GM21526 (cell line): ENCODE measurements around the gene TAGLN.
"Not testable (repeated sequence)": the region's sequence is repeated elsewhere in the genome, so short reads cannot be mapped to it uniquely, and the experiment has no call there.

ENCODE experiments used
- ATAC-seq: cut with Tn5 transposase; IDR thresholded peaks from one replicate; pipeline ENCODE4 v1.9.1; 2021; ENCODE audit warnings: moderate library complexity; ENCODE audit not compliant: unreplicated experiment, low FRiP score

The TAGLN gene

DNA sequence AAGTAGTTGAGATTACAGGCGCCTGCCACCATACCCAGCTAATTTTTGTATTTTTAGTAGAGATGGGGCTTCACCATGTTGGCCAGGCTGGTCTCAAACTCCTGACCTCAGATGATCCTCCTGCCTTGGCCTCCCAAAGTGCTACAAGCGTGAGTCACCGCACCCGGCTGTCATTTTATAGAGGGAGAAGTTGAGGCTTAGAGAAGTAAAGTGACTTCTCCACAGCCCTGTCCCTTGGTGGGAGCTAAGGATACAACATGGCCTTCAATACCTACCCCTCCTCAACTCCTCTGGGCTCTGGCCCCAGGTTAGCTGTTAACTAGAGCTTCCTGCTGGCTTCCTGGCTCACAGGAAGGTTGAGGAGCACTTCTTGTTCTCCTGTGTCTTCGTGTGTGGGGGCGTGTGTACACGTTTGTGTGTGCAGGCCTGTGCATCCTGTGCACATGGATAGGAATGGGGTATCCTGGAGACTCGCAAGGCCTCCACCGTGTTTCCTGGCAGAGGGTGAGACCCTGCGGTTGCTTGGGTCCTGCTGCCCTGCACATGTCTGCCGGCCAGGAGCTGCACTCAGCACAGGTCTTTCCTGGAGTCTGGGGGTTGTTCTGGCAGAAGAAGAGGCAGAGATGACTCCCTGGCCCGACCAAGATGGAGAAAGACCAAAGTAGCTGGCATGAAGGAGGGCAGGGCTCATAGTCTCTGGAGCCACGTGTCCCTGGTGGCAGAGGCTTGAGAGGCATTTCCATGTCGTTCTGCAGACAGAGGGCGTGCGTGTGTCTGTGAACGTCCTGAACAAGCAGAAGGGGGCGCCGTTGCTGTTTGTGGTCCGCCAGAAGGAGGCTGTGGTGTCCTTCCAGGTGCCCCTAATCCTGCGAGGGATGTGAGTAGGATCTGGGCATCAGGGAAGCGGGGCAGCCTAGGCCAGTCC is 18.2 kb upstream of the TAGLN start:
- no peak for ATAC-seq

DNA sequence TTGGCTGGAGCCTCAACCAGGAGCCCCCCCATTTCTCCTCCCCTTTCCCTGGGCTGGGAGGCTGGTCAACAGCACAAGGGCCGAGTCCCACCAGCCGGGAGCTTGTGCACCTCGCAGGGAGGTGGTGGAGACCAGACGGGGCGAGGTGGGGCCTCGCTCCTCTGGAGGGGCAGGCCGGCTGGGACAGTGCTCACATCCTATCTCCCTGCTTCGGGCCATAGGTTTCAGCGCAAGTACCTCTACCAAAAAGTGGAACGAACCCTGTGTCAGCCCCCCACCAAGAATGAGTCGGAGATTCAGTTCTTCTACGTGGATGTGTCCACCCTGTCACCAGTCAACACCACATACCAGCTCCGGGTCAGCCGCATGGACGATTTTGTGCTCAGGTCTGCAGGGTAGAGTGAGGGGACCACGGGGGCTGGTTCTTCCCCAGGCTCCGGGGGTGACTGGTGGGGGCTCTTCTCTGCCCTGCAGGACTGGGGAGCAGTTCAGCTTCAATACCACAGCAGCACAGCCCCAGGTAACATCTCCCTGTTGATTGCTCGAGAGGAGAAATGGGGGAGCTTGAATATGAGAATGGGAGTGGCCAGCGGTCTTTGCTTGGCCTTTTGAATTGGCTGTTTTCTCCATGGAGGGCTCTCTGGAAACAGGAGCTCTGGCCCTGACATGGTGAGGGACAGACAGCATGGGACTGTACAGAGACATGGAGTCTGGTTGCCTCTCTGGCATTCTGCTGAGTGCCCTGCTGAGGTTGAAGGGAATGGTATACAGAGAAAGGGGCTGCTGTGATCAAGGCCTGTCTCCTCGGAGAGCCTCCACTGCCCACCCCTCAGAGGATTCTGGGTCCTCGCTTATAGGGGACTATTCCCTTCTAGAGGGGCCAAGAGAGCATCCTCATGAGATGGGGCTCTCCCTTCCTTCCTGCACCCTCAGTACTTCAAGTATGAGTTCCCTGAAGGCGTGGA is 17.3 kb upstream of the TAGLN start:
- no peak for ATAC-seq

DNA sequence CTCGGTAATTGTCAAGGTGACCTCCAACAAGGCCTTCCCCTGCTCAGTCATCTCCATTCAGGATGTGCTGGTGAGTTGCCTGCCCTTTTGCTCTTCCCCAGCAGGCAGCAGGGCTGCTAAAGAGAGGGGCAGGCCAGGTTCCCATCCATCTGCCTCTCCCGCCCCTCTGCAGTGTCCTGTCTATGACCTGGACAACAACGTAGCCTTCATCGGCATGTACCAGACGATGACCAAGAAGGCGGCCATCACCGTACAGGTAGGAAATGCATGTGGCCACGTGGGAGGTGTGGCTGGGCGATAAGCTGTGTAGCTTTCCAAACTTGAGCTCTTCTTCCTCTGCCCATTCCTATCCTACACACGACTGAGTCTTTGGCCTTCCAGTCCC is 16.6 kb upstream of the TAGLN start:
- ATAC-seq: no peak

DNA sequence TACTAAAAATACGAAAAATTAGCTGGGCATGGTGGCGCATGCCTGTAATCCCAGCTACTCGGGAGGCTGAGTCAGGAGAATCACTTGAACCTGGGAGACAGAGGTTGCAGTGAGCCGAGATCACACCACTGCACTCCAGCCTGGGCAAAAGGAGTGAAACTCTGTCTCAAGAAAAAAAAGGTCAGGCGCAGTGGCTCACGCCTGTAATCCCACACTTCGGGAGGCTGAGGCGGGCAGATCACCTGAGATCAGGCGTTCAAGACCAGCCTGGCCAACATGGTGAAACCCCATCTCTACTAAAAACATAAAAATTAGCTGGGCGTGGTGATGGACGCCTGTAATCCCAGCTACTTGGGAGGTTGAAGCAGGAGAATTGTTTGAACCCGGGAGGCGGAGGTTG is 16.0 kb upstream of the TAGLN start:
- ATAC-seq: not testable (repeated sequence)

DNA sequence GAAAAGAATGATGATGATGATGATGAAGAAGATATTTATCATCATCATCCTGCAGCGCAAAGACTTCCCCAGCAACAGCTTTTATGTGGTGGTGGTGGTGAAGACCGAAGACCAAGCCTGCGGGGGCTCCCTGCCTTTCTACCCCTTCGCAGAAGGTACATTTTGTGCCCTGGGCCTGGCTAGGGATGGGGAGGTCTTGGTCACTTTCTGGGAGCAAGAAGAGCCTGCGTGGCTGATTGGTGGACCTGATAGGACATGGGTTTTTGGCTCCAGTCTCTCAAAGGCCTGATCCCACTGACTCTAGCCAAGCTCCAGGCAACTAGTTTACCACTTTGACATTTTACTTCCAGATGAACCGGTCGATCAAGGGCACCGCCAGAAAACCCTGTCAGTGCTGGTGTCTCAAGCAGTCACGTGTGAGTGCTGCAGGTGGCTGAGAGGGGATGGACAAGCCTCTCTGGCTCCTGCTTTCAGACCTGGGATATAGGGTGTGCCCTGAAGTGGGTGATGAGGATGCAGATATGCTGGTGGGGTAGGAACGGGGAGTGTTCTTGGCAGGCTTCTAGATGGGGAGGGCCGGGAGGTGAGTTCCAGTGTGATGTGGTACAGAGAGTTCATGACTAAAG is 15.3 kb upstream of the TAGLN start:
- no peak for ATAC-seq

DNA sequence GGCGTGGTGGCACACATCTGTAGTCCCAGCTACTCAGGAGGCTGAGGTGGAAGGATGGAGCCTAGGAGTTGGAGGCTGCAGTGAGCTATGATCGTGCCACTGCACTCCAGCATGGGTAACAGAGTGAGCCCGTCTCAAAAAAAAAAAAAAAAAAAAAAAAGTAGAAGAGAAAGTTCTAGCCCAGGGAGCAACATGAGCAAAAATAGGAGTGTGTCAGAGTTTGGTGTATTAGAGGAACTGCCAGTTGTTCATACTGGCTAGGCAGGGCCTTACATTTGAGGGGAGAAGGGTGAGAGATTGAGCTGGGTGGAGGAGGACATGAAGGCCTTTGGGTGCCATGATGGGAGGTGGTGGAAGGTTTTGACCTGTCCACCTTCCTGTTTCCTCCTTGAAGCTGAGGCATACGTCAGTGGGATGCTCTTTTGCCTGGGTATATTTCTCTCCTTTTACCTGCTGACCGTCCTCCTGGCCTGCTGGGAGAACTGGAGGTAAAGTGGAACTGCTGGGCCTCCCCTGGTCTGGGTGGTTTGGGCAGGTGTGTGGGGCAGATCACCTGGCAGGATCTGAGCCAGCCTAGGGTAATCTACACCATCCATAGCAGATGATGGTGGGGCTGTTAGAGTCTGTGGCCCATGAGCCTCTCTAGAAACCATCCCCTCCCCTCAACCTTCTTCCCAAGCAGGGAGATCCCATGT is 13.3 kb upstream of the TAGLN start:
- ATAC-seq: no peak

DNA sequence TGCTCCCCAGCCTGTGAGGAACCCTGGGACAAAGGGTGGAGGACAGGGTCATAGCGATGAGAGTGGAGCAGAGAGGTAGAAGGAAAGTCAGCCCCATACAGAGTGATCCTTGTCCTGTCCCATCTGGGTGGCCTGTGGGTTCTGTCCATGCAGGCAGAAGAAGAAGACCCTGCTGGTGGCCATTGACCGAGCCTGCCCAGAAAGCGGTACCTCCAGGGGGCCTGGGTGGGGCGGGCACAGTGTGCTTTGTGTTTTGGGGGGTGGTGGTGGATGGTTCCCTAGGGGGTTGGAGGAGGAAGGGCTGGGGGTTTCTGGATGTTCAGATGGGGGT is 12.8 kb upstream of the TAGLN start:
- no peak for ATAC-seq

DNA sequence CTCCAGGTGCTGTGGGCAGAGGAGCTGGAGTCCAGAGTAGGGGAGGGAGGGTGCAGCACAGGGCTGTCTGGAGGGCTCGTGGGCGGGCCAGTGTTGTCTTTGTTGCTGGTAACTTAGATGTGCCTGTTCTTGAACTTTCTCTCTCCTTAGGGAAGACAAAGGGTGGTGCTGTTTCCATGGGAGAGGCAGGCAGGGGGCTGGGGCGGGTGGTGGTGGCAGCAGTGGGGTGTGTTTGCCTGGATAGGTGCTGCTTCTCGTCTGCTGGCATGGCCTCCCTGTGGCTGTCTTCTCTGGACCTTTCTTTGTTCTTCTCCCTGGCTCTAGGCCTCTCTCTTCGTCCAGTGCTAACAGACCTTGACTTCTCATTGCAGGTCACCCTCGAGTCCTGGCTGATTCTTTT is 12.2 kb upstream of the TAGLN start:
- ATAC-seq: no peak

DNA sequence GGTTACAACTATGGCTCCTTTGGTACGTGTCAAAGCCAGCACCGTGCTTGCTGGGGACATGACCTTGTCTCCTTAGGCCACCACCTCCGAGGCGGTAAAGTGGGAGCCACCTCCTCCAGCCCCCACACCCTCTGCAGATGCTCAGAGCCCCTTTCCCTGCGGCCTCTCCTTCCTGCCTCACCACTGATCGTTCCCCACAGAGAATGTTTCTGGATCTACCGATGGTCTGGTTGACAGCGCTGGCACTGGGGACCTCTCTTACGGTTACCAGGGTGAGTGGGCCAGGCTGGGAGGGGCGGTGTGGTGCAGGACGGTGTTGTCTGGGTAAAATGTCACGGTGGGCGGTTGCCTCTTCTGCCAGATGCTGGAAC is 11.8 kb upstream of the TAGLN start:
- no peak for ATAC-seq

DNA sequence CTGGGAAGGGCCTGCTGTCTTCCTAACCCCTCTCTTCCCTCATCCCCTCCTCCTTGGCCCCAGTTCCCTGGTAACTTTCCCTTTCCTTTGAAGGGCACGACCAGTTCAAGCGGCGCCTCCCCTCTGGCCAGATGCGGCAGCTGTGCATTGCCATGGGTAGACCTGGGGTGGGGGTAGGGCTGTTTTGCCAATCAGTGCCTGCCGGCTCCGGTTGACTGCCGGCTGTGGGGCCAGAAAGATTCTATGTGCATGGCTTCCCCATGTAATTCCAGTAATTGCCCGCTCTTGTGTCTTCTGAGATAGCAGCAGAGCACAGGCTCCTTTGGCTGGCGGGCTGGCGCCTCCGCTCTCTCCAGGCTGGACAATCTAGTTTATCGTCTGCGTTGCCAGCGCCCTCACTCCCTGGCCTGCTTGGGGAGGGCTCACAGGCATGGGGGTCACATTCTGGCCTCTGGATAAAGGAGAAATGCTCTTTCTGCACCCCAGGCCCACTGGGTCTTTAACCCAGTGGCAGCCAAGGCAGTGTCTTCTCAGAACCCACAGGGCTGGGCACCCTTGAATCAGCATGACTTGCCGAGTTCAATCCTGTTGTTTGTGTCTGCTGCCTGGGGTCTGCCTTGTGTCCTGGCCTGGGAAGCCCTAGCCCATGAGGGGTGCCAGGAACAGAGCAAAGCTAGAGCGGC is 11.2 kb upstream of the TAGLN start:
- ATAC-seq: no peak

DNA sequence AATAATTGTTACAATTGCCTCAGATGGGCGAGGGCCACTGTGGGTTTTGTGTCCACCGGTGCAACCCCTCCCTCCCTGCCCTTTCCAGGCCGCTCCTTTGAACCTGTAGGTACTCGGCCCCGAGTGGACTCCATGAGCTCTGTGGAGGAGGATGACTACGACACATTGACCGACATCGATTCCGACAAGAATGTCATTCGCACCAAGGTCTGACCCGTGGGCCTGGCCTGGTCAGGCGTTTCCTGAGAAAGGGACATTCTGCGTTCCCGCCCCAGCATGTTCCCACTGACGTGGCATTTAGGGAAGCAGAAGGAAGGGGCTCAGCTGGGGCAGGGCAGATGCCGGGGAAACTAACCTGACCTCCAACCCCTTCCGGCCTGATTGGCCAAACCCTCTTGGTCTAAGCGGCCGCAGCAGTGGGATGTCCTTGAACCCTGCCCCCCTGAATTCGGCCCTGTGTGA is 10.5 kb upstream of the TAGLN start:
- no peak for ATAC-seq

DNA sequence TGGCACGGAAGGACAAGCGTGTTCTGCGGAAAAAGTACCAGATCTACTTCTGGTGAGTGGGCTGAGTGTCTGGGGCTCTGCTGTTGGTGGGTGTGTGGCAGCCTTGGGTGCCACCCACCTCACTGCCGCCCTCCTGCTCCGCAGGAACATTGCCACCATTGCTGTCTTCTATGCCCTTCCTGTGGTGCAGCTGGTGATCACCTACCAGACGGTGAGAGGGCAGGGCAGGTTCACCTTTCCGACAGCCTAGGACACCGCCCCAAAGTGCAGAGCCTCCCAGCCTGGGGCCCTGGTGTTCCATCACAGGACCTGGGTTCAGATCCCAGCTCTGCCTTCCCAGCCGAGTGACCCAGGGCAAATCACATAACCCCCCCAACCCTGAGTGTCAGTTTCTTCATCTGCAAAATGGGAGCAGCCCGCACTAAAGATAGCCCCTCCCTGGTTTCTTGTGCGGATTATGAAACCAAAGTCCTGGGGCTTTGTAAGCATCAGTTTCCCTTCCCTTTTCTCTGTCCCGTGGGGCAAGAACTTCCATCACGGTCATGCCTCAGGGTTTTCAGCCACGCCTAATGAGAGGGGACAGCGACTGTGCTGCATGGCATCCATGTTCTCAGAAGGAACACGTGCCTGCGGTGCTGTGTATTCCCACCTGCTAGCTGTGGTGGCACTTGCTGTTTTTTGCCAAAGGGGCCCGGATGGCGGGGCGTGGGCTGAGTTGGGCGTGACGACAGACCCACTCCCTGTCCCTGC is 9.8 kb upstream of the TAGLN start:
- ATAC-seq: peak; percentile 55

DNA sequence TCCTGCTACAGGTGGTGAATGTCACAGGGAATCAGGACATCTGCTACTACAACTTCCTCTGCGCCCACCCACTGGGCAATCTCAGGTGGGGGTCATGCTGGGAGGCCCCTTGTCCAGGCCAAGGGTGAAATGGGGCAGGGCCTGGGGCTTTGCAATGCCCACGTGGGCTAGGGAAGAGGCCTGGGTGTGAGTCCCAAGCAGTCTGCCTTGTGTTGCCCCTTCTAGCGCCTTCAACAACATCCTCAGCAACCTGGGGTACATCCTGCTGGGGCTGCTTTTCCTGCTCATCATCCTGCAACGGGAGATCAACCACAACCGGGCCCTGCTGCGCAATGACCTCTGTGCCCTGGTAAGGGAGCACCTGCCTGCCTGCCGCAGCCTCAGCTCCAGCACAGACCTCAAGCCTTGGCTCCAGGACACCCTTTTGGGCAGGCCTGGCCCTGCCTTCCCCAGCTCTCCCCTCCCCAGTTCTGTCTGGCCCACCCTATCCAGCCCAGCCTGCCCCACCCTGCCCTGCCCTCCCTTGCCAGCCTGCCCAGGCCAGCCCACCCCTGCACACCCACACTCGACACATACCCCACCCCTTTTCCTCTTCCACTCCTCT is 9.1 kb upstream of the TAGLN start:
- no peak for ATAC-seq

DNA sequence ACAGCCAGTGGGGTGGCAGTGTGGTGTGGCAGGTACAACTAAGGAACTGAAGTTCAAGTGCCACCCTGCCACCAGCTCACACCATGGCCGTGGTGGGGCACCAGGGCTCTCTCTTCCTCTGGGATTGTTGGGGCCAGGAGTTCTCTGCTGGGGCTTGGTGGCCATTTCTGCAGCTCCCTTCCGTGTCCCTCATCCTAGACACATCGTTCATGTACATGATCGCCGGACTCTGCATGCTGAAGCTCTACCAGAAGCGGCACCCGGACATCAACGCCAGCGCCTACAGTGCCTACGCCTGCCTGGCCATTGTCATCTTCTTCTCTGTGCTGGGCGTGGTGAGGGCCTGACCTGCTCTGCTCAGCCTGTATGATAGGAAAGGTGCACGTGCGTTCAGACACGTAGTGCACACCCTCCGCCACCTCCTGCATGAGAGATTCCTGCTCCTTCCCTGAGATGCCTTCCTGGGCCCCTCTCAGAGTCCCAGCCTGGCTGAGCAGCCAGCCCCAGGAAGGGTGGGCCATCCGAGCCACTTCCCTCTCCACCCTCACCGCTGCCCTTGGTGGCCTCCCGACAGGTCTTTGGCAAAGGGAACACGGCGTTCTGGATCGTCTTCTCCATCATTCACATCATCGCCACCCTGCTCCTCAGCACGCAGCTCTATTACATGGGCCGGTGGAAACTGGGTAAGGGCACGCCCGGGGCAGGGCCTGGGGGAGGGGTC is 7.3 kb upstream of the TAGLN start:
- ATAC-seq: no peak

DNA sequence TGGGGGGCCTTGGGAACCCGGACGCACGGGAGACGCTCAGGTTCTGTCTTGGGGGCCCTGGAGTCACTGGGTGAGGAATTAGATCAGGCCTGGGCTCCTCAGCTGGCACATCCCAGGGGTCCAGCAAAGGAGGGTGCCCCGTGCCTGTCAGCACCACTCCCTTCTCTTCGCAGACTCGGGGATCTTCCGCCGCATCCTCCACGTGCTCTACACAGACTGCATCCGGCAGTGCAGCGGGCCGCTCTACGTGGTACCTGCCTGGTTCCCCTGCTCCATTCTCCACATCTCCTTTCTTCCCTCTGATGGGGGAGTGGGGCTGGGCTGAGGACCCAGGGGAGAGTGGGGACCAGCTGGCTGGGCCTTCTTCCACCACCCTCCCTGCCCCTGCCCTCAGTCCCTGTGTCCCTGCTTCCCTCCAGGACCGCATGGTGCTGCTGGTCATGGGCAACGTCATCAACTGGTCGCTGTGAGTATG is 6.7 kb upstream of the TAGLN start:
- no peak for ATAC-seq

DNA sequence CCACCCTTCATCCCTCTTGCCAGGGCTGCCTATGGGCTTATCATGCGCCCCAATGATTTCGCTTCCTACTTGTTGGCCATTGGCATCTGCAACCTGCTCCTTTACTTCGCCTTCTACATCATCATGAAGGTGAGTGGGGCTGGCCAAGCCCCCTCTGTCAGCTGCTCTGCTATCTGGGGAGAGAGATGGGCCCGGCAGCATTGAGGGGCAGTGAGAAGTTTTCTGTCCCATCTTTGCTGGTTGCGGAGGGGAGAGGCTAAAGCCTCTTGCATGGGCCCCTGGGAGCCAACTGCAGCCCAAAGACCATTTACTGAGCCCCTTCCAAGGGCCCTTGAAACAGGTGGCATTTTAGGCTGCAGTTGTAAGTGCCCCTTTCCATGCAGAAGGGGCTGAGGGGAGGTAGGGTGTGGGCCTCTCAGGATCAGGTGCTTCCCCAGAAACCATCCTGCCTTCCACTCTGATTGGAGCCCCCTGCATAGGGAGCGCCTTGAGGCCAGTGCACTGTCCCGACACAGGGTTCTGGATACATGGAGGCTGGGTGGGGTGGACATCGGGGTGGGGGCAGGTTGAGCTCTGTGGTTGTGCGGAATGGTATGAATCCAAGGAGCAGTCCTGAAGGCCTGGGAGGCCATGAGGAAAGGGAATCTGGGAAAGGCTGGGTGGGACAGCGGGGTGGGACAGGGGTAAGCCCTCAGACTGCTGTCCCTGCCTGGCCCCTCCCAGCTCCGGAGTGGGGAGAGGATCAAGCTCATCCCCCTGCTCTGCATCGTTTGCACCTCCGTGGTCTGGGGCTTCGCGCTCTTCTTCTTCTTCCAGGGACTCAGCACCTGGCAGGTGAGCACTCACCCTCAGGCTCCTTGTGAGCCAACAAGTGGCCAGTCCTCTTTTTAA is 5.8 kb upstream of the TAGLN start:
- ATAC-seq: no peak

DNA sequence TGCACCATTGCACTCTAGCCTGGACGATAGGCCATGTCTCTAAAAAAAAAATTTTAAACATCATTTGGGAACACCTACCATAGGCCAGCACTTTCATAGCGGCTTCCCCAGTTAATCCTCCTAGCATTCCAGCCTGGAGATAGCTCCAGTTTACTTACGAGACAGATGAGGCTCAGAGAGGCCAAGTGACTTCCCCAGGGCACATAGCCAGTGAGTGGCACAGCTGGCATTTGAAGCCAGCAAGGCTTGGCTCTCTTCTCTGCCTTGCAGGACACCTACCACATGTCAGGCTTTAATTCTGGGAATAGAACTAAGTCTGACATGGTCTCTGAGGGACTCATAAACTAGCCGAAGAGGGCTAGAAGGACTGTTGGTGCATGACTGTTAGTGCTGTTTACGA is 4.9 kb upstream of the TAGLN start:
- no peak for ATAC-seq
